Motor neuron (in vitro differentiated cells): ENCODE data around the gene PDE3A. TPM values are rescaled to one million over a fixed set of nuclear protein-coding genes. Genes with fewer than 3 reads are reported as not detected.
"Not testable (repeated sequence)": the region's sequence is repeated elsewhere in the genome, so short reads cannot be mapped to it uniquely, and the experiment has no call there.

Experiments used
- ATAC-seq, 8 experiments: fragments of 200-7000 bp; cut with Tn5 transposase; replicated peaks in 6 of 8; 2 replicates each; pipeline ENCODE4 v1.8.0; 2021; ENCODE audit warnings: mild to moderate bottlenecking in 8 of 8, moderate library complexity in 8 of 8
- H3K27ac ChIP-seq, 2 donors: fragments of 250-450 bp; sonication (Bioruptor Pico); 2 replicates each; pipeline ENCODE4 v1.9.0; 2021; ENCODE audit warnings: antibody characterized with exemption in 2 of 2, mild to moderate bottlenecking in 2 of 2, moderate library complexity in 1 of 2
- H3K4me1 ChIP-seq, 2 donors: fragments of 250-450 bp; sonication (Bioruptor Pico); replicated peaks in 1 of 2; 2 replicates each; pipeline ENCODE4 v1.6.1; 2021; ENCODE audit warnings: antibody characterized with exemption in 2 of 2, mild to moderate bottlenecking in 2 of 2, moderate library complexity in 1 of 2
- H3K4me3 ChIP-seq, 5 donors: fragments of 250-450 bp; sonication (Bioruptor Pico); 2 replicates each; pipeline ENCODE4 v1.9.0; 2021; ENCODE audit warnings: antibody characterized with exemption in 5 of 5, mild to moderate bottlenecking in 5 of 5, moderate library complexity in 4 of 5
- WGBS, 10 experiments: fragments of 450-650 bp; shearing (Covaris generic); methylation state at CpG; one replicate each; pipeline ENCODE4 v1.0.0; 2022; 5-methylcytosine and 5-hydroxymethylcytosine counted together
- in situ Hi-C, 9 experiments: fragments of 400-800 bp; cut with MboI; loops; one replicate each; pipeline ENCODE4 v1.15.0; 2021; ENCODE audit warnings: low sequenced_read_pairs in 9 of 9, low pct_unique_long_range_greater_than_20kb in 2 of 9; ENCODE audit not compliant: unreplicated experiment in 9 of 9
- total RNA-seq, 8 experiments: library from RNA; unstranded; fragments of 300-600 nt; gene quantifications; 2 replicates each; pipeline versions ENCODE4 v1.2.3 to v1.2.4, GENCODE V29; 2022

PDE3A gene
- total RNA-seq, result 10 to 100 TPM in 1 of 8 experiments, 1 to 10 TPM in 6, under 1 TPM in 1; 0.41 to 18.7 (median 5.6) TPM

- no peaks in the 10 kb centered on the region for H3K4me1 ChIP-seq
- peak within 1 kb of the TSS; percentile 24 to 70 for H3K27ac ChIP-seq
- WGBS, 10 experiments, result 0 to 5% (median 0%) methylated on average over 2 to 18 of the region's 24 CpGs; no CpG with 5 or more reads in 1 of the 10 experiments
- ATAC-seq, result peak; percentile 70 to 82 (median 78)
- in situ Hi-C loops, result loop anchor here in 1 of 9 experiments (25.0 kb wide), 1 partner anchor 431 kb away; no protein-coding TSS in a partner anchor
- H3K4me3 ChIP-seq, result peak within 1 kb of the TSS; percentile 51 to 87 (median 76)
Measured at GRCh38 chr12:20368114-20368650, at the start of gene PDE3A. PDE3A (plus strand) TSS chr12:20368537; CDS start chr12:20369285, 748 bp downstream.

- in situ Hi-C loops, result no loop called here
- H3K4me1 ChIP-seq, result peaks cover 0 to 6% of the 10 kb centered on the region in 2 donors
- H3K27ac ChIP-seq, result no peak overlapping the region
- WGBS, 10 experiments, result 56 to 100% (median 80%) methylated on average over 1 to 4 of the region's 4 CpGs; no CpG with 5 or more reads in 1 of the 10 experiments
- no peak for ATAC-seq
- no peak overlapping the region for H3K4me3 ChIP-seq
Measured at GRCh38 chr12:20319366-20319765, 49.0 kb upstream of the PDE3A start.

GRCh38 chr12:20320552-20320951 lies 47.8 kb upstream of the PDE3A start:
- in situ Hi-C loops, result no loop called here
- 30 to 90% (median 60%) methylated on average over 2 to 4 of the region's 4 CpGs; no CpG with 5 or more reads in 2 of the 10 experiments for WGBS, 10 experiments
- ATAC-seq, result no peak
- Histone ChIP-seq H3K4me3 (no peak overlapping the region), H3K27ac (no peak overlapping the region), H3K4me1 (peaks cover 0 to 6% of the 10 kb centered on the region in 2 donors)

- in situ Hi-C loops, H3K27ac ChIP-seq, H3K4me1 ChIP-seq, H3K4me3 ChIP-seq, ATAC-seq: not testable (repeated sequence)
- WGBS, 10 experiments, result 20 to 100% (median 93%) methylated on average over 1 to 4 of the region's 4 CpGs; no CpG with 5 or more reads in 3 of the 10 experiments
Measured at GRCh38 chr12:20330826-20331505, 37.4 kb upstream of the PDE3A start.

- no peaks in the 10 kb centered on the region for H3K4me1 ChIP-seq
- peak in 1 of 8 experiments; percentile 15 for ATAC-seq
- no peak overlapping the region for H3K4me3 ChIP-seq
- WGBS, 10 experiments, result 0 to 100% (median 82%) methylated on average over 1 to 2 of the region's 2 CpGs
- no peak overlapping the region for H3K27ac ChIP-seq
- in situ Hi-C loops, result no loop called here
Measured at GRCh38 chr12:20339060-20339459, 29.3 kb upstream of the PDE3A start.

GRCh38 chr12:20342111-20342510 lies 26.2 kb upstream of the PDE3A start:
- Histone ChIP-seq H3K27ac (no peak overlapping the region), H3K4me1 (no peaks in the 10 kb centered on the region), H3K4me3 (no peak overlapping the region)
- in situ Hi-C loops, result no loop called here
- 50 to 100% (median 87%) methylated on average over 1 to 3 of the region's 3 CpGs for WGBS, 10 experiments
- ATAC-seq, result no peak

- in situ Hi-C loops, result no loop called here
- Histone ChIP-seq H3K4me1 (no peaks in the 10 kb centered on the region), H3K4me3 (no peak overlapping the region), H3K27ac (no peak overlapping the region)
- 23 to 74% (median 52%) methylated on average over 1 to 3 of the region's 3 CpGs for WGBS, 10 experiments
- ATAC-seq, result no peak
Measured at GRCh38 chr12:20345866-20346265, 22.5 kb upstream of the PDE3A start.

GRCh38 chr12:20350026-20350425 lies 18.3 kb upstream of the PDE3A start:
- in situ Hi-C loops, result loop anchor here in 1 of 9 experiments (25.0 kb wide), 1 partner anchor 413 kb away; no protein-coding TSS in a partner anchor
- no peak overlapping the region for H3K4me3 ChIP-seq
- H3K27ac ChIP-seq, result no peak overlapping the region
- peaks cover 0 to 2% of the 10 kb centered on the region in 2 donors for H3K4me1 ChIP-seq
- ATAC-seq, result no peak

GRCh38 chr12:20350495-20350894 lies 17.8 kb upstream of the PDE3A start:
- no peak overlapping the region for H3K4me3 ChIP-seq
- WGBS, 10 experiments, result 14 to 95% (median 73%) methylated on average over 3 to 5 of the region's 5 CpGs
- H3K27ac ChIP-seq, result no peak overlapping the region
- H3K4me1 ChIP-seq, result peaks cover 2 to 6% of the 10 kb centered on the region in 2 donors
- no peak for ATAC-seq
- in situ Hi-C loops, result loop anchor here in 1 of 9 experiments (25.0 kb wide), 1 partner anchor 413 kb away; no protein-coding TSS in a partner anchor

- WGBS, 10 experiments, result 57 to 96% (median 79%) methylated on average over 3 to 4 of the region's 4 CpGs; no CpG with 5 or more reads in 3 of the 10 experiments
- in situ Hi-C loops, result loop anchor here in 1 of 9 experiments (25.0 kb wide), 1 partner anchor 414 kb away; no protein-coding TSS in a partner anchor
- Histone ChIP-seq H3K4me1 (peaks cover 5 to 10% of the 10 kb centered on the region in 2 donors), H3K27ac (no peak overlapping the region), H3K4me3 (no peak overlapping the region)
- ATAC-seq, result no peak
Measured at GRCh38 chr12:20351406-20351805, 16.9 kb upstream of the PDE3A start.

- in situ Hi-C loops, result loop anchor here in 1 of 9 experiments (25.0 kb wide), 1 partner anchor 419 kb away; no protein-coding TSS in a partner anchor
- WGBS, 10 experiments, result 18 to 60% (median 29%) methylated on average over 1 to 2 of the region's 2 CpGs; no CpG with 5 or more reads in 7 of the 10 experiments
- Histone ChIP-seq H3K4me3 (no peak overlapping the region), H3K4me1 (peaks cover 5 to 10% of the 10 kb centered on the region in 2 donors), H3K27ac (no peak overlapping the region)
- ATAC-seq, result no peak
Measured at GRCh38 chr12:20356048-20356447, 12.3 kb upstream of the PDE3A start.

- in situ Hi-C loops, result loop anchor here in 1 of 9 experiments (25.0 kb wide), 1 partner anchor 423 kb away; no protein-coding TSS in a partner anchor
- H3K4me1 ChIP-seq, result peaks cover 4 to 5% of the 10 kb centered on the region in 2 donors
- ATAC-seq, result no peak
- no peak overlapping the region for H3K27ac ChIP-seq
- WGBS, 10 experiments, result 40 to 100% (median 90%) methylated on average over 1 to 3 of the region's 3 CpGs; no CpG with 5 or more reads in 1 of the 10 experiments
- H3K4me3 ChIP-seq, result no peak overlapping the region
Measured at GRCh38 chr12:20360407-20360806, 7.9 kb upstream of the PDE3A start.

GRCh38 chr12:20361416-20361815 lies 6.9 kb upstream of the PDE3A start:
- H3K4me3 ChIP-seq, result no peak overlapping the region
- in situ Hi-C loops, result loop anchor here in 1 of 9 experiments (25.0 kb wide), 1 partner anchor 424 kb away; no protein-coding TSS in a partner anchor
- no peak overlapping the region for H3K27ac ChIP-seq
- ATAC-seq, result no peak
- 60 to 100% (median 92%) methylated on average over 1 to 3 of the region's 3 CpGs; no CpG with 5 or more reads in 5 of the 10 experiments for WGBS, 10 experiments
- no peaks in the 10 kb centered on the region for H3K4me1 ChIP-seq
